ENCODE results near the gene EPB41L5. TPM values are rescaled to one million over a fixed set of nuclear protein-coding genes. Genes with fewer than 3 reads are reported as not detected.
"Not testable (repeated sequence)": the region's sequence is repeated elsewhere in the genome, so short reads cannot be mapped to it uniquely, and the experiment has no call there.

EPB41L5 gene
- total and polyA plus RNA-seq, 12 donors: 3.8 to 18.8 (median 13.1) TPM

GRCh38 chr2:120149406-120149805, 136.5 kb downstream of the EPB41L5 start:
- intact Hi-C loops (cut with DNase I): no loop called here
- H3K27me3 ChIP-seq: no peaks in the 10 kb centered on the region
- H3K36me3 ChIP-seq: peaks cover 0 to 78% (median 4%) of the 10 kb centered on the region in 9 donors
- no peak overlapping the region for H3K4me3 ChIP-seq
- no peak overlapping the region for H3K27ac ChIP-seq
- ATAC-seq: no peak
- H3K9me3 ChIP-seq: peaks cover 0 to 42% (median 16%) of the 10 kb centered on the region in 11 donors
- no peak for DNase-seq
- TF ChIP-seq, protein P1, sequence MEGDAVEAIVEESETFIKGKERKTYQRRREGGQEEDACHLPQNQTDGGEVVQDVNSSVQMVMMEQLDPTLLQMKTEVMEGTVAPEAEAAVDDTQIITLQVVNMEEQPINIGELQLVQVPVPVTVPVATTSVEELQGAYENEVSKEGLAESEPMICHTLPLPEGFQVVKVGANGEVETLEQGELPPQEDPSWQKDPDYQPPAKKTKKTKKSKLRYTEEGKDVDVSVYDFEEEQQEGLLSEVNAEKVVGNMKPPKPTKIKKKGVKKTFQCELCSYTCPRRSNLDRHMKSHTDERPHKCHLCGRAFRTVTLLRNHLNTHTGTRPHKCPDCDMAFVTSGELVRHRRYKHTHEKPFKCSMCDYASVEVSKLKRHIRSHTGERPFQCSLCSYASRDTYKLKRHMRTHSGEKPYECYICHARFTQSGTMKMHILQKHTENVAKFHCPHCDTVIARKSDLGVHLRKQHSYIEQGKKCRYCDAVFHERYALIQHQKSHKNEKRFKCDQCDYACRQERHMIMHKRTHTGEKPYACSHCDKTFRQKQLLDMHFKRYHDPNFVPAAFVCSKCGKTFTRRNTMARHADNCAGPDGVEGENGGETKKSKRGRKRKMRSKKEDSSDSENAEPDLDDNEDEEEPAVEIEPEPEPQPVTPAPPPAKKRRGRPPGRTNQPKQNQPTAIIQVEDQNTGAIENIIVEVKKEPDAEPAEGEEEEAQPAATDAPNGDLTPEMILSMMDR (IDR thresholded peaks at IDR 0.05): no peak
- no peaks in the 10 kb centered on the region for H3K4me1 ChIP-seq
- WGBS, 2 donors: 98 to 99% methylated on average over 2 of the region's 2 CpGs

DNA sequence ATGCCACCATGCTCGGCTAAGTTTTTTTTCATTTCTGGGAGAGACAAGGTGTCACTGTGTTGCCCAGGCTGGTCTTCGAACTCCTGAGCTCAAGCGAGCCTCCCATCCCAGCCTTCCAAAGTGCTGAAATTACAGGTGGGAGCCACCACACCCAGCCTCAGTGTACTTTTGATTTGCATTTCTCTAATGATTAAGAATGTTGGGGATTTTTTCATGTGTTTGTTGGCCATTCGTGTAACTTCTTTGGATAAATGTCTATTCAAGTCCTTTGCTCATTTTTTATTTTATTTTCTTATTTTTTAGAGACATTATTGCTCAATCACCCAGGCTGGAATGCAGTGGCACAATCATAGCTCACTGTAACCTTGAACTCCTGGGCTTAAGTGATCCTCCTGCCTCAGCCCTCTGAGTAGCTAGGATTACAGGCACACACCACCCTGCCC, 137.2 kb downstream of the EPB41L5 start:
- H3K9me3 ChIP-seq: peaks cover 0 to 49% (median 16%) of the 10 kb centered on the region in 11 donors
- H3K4me1 ChIP-seq: no peaks in the 10 kb centered on the region
- no peak overlapping the region for H3K27ac ChIP-seq
- intact Hi-C loops (cut with DNase I): no loop called here
- DNase-seq: no peak
- 96 to 100% methylated on average over 4 of the region's 4 CpGs for whole genome bisulfite sequencing, 2 donors
- H3K27me3 ChIP-seq: no peaks in the 10 kb centered on the region
- no peak overlapping the region for H3K4me3 ChIP-seq
- peaks cover 0 to 85% (median 5%) of the 10 kb centered on the region in 9 donors for H3K36me3 ChIP-seq
- TF ChIP-seq, protein P1 (IDR thresholded peaks at IDR 0.05): no peak
- ATAC-seq: no peak

DNA sequence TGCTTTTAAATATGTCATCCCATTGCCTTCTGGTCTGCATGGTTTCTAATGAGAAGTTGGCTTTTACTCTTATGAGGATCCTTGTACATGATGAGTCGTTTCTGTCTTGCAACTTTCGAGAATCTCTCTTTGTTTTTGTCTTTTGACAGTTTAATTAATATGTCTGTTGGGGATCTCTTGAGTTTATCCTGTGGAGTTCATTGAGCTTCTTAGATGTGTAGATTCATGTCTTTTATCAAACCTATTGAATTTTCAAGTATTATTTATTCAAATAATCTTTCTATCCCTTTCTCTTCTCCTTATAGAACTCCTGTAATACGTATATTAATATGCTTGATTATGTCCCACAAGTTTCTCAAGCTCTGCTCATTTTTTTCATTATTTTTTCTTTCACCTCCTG, 142.4 kb downstream of the EPB41L5 start:
- WGBS, 2 donors: 96% methylated on average over 3 of the region's 3 CpGs
- H3K36me3 ChIP-seq: peaks cover 0 to 60% (median 8%) of the 10 kb centered on the region in 9 donors
- TF ChIP-seq, protein P1 (IDR thresholded peaks at IDR 0.05): no peak

GRCh38 chr2:120158658-120159057, 145.8 kb downstream of the EPB41L5 start:
- DNase-seq; H3K4me3 ChIP-seq; H3K27me3 ChIP-seq; H3K27ac ChIP-seq; intact Hi-C loops (cut with DNase I); H3K4me1 ChIP-seq; ATAC-seq: not testable (repeated sequence)
- Histone ChIP-seq H3K9me3 (peaks cover 0 to 22% (median 12%) of the 10 kb centered on the region in 11 donors), H3K36me3 (peaks cover 0 to 41% (median 9%) of the 10 kb centered on the region in 9 donors)
- 78 to 81% methylated on average over 2 of the region's 2 CpGs for WGBS, 2 donors

More for the DNA sequence above, 142.4 kb downstream of the EPB41L5 start:
- no peaks in the 10 kb centered on the region for H3K27me3 ChIP-seq
- H3K4me3 ChIP-seq: no peak overlapping the region
- DNase-seq (no peak), ATAC-seq (no peak)
- H3K4me1 ChIP-seq: no peaks in the 10 kb centered on the region
- H3K9me3 ChIP-seq: peaks cover 0 to 48% (median 12%) of the 10 kb centered on the region in 11 donors
- intact Hi-C loops (cut with DNase I): no loop called here
- H3K27ac ChIP-seq: no peak overlapping the region

DNA sequence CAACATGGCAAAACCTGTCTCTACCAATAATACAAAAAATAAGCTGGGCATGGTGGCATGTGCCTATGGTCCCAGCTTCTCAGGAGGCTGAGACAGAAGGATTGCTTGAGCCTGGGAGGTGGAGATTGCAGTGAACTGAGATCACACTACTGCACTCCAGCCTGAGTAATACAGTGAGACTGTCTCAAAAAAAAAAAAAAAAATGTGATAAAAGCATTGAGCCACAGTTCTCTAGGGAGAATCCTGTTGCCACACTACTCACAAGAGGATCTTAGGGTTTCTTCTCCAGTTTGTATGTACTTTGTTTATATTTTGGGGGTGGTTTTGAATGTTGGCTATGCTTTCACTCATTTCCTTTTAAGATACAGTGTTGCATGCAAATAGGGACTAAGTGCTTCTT, 148.3 kb downstream of the EPB41L5 start:
- ATAC-seq: no peak
- H3K4me3 ChIP-seq: no peak overlapping the region
- no peak for DNase-seq
- H3K4me1 ChIP-seq: no peaks in the 10 kb centered on the region
- H3K9me3 ChIP-seq: peaks cover 0 to under 1% (median 0%) of the 10 kb centered on the region in 11 donors
- intact Hi-C loops (cut with DNase I): no loop called here
- TF ChIP-seq, protein P1 (IDR thresholded peaks at IDR 0.05): no peak
- no peaks in the 10 kb centered on the region for H3K27me3 ChIP-seq
- no peak overlapping the region for H3K27ac ChIP-seq
- peaks cover 0 to 22% (median 0%) of the 10 kb centered on the region in 9 donors for H3K36me3 ChIP-seq

Measured in heart right ventricle (tissue), 16 donors.